ENCODE data around the gene USP43.

USP43 gene

GRCh38 chr17:9703781-9704082 is 58.4 kb downstream of the USP43 start:
- Histone ChIP-seq H3K9me2 (replicated peaks; ENCODE audit: insufficient read depth, low read length) (no peaks in the 10 kb centered on the region), H3K9me3 (replicated peaks; ENCODE audit: insufficient read depth, low read length) (no peaks in the 10 kb centered on the region), H3K4me3 (ENCODE audit: low read length) (no peak overlapping the region), H3K4me1 (ENCODE audit: low read length) (no peaks in the 10 kb centered on the region), H3K27me3 (replicated peaks; ENCODE audit: insufficient read depth, low read length) (0 out of 2 replicates have a peak, but pooled peaks cover under 1% of the 10 kb centered on the region), H3K27ac (ENCODE audit: low read length) (no peak overlapping the region), H2AFZ (ENCODE audit: low read length) (no peak overlapping the region), H3K36me3 (replicated peaks; ENCODE audit: insufficient read depth, low read length) (no peaks in the 10 kb centered on the region), H3K4me2 (ENCODE audit: low read depth, low read length) (no peak overlapping the region), H3F3A (ENCODE audit: insufficient read depth, low read length) (no peaks in the 10 kb centered on the region), H3K9ac (ENCODE audit: low read length) (no peak overlapping the region), H3K79me2 (ENCODE audit: low read length) (no peaks in the 10 kb centered on the region), H4K20me1 (ENCODE audit: insufficient read depth, low read length) (no peaks in the 10 kb centered on the region)
- TF ChIP-seq CTCF (IDR thresholded peaks at IDR 0.05; ENCODE audit: low read length) (no peak), EZH2 (optimal IDR thresholded peaks at IDR 0.05; ENCODE audit: low read depth, low read length) (no peak), EZH2phosphoT487 (IDR thresholded peaks at IDR 0.05; ENCODE audit: low read length) (no peak)
- no peak for DNase-seq

- H3F3A ChIP-seq (ENCODE audit: insufficient read depth, low read length), result no peaks in the 10 kb centered on the region
- no peaks in the 10 kb centered on the region for H3K79me2 ChIP-seq (ENCODE audit: low read length)
- H3K9me2 ChIP-seq (replicated peaks; ENCODE audit: insufficient read depth, low read length), result no peaks in the 10 kb centered on the region
- H3K9me3 ChIP-seq (replicated peaks; ENCODE audit: insufficient read depth, low read length), result no peaks in the 10 kb centered on the region
- H3K27ac ChIP-seq (ENCODE audit: low read length), result no peak overlapping the region
- H3K27me3 ChIP-seq (replicated peaks; ENCODE audit: insufficient read depth, low read length), result peaks cover 8% of the 10 kb centered on the region; the same call in 1 of the 2 replicates
- no peak overlapping the region for H3K4me2 ChIP-seq (ENCODE audit: low read depth, low read length)
- H4K20me1 ChIP-seq (ENCODE audit: insufficient read depth, low read length), result no peaks in the 10 kb centered on the region
- H3K9ac ChIP-seq (ENCODE audit: low read length), result no peak overlapping the region
- no peak for TF ChIP-seq CTCF (IDR thresholded peaks at IDR 0.05; ENCODE audit: low read length)
- no peak for TF ChIP-seq EZH2phosphoT487 (IDR thresholded peaks at IDR 0.05; ENCODE audit: low read length)
- no peak for TF ChIP-seq EZH2 (optimal IDR thresholded peaks at IDR 0.05; ENCODE audit: low read depth, low read length)
- H3K4me3 ChIP-seq (ENCODE audit: low read length), result no peak overlapping the region
- H2AFZ ChIP-seq (ENCODE audit: low read length), result no peak overlapping the region
- H3K36me3 ChIP-seq (replicated peaks; ENCODE audit: insufficient read depth, low read length), result no peaks in the 10 kb centered on the region
- H3K4me1 ChIP-seq (ENCODE audit: low read length), result no peaks in the 10 kb centered on the region
- DNase-seq, result no peak
These were observed 60.4 kb downstream of the USP43 start for GRCh38 chr17:9705745-9706144.

- no peak overlapping the region for H3K4me2 ChIP-seq (ENCODE audit: low read depth, low read length)
- no peaks in the 10 kb centered on the region for H3K9me2 ChIP-seq (replicated peaks; ENCODE audit: insufficient read depth, low read length)
- no peak for DNase-seq
- H3K27ac ChIP-seq (ENCODE audit: low read length), result no peak overlapping the region
- H2AFZ ChIP-seq (ENCODE audit: low read length), result no peak overlapping the region
- H3K27me3 ChIP-seq (replicated peaks; ENCODE audit: insufficient read depth, low read length), result peaks cover 21% of the 10 kb centered on the region; the same call in 1 of the 2 replicates
- no peaks in the 10 kb centered on the region for H4K20me1 ChIP-seq (ENCODE audit: insufficient read depth, low read length)
- no peaks in the 10 kb centered on the region for H3K4me1 ChIP-seq (ENCODE audit: low read length)
- H3K9me3 ChIP-seq (replicated peaks; ENCODE audit: insufficient read depth, low read length), result no peaks in the 10 kb centered on the region
- H3K79me2 ChIP-seq (ENCODE audit: low read length), result no peaks in the 10 kb centered on the region
- no peak for TF ChIP-seq EZH2 (optimal IDR thresholded peaks at IDR 0.05; ENCODE audit: low read depth, low read length)
- no peak for TF ChIP-seq EZH2phosphoT487 (IDR thresholded peaks at IDR 0.05; ENCODE audit: low read length)
- no peak for TF ChIP-seq CTCF (IDR thresholded peaks at IDR 0.05; ENCODE audit: low read length)
- H3F3A ChIP-seq (ENCODE audit: insufficient read depth, low read length), result no peaks in the 10 kb centered on the region
- H3K4me3 ChIP-seq (ENCODE audit: low read length), result no peak overlapping the region
- H3K36me3 ChIP-seq (replicated peaks; ENCODE audit: insufficient read depth, low read length), result no peaks in the 10 kb centered on the region
- H3K9ac ChIP-seq (ENCODE audit: low read length), result no peak overlapping the region
These were observed 62.6 kb downstream of the USP43 start for GRCh38 chr17:9707948-9708347.

Measured in MM.1S (cell line).